Ovary (tissue), 9 donors: ENCODE results near the gene GUCA1C. TPM values are rescaled to one million over a fixed set of nuclear protein-coding genes. Genes with fewer than 3 reads are reported as not detected.

Source experiments
- DNase-seq, 5 donors: peaks; one replicate each; pipeline ENCODE4 v3.0.0-alpha.2; 2019 to 2020
- H3K27ac ChIP-seq, 2 donors: fragments of 200-600 bp; one replicate each; pipeline versions ENCODE4 v1.5.1 to v1.8.0; 2019 to 2022
- H3K27me3 ChIP-seq: fragments of 200-600 bp; one replicate; pipeline ENCODE4 v1.8.0; 2022
- H3K36me3 ChIP-seq: fragments of 200-600 bp; sonication (generic); one replicate; pipeline ENCODE4 v1.5.1; 2019
- H3K4me1 ChIP-seq: one replicate; pipeline ENCODE4 v1.8.1; 2013; ENCODE audit warnings: mild to moderate bottlenecking, moderate library complexity; ENCODE audit not compliant: insufficient read depth
- H3K4me3 ChIP-seq: fragments of 200-600 bp; sonication (generic); one replicate; pipeline ENCODE4 v1.5.1; 2017
- H3K9me3 ChIP-seq, 2 donors: fragments of 200-600 bp in 1 of 2; sonication (generic) in 1 of 2; one replicate each; pipeline versions ENCODE4 v1.5.1 to v1.8.1; 2013 to 2019; ENCODE audit warnings: mild to moderate bottlenecking in 1 of 2, moderate library complexity in 1 of 2
- EP300 ChIP-seq: sonication (generic); formaldehyde crosslinking; IDR thresholded peaks from one replicate; pipeline ENCODE4 v1.6.1; 2017; ENCODE audit warnings: antibody characterized with exemption
- POLR2A ChIP-seq: fragments of 450-650 bp; IDR thresholded peaks from one replicate; pipeline ENCODE4 v1.6.1; 2017; ENCODE audit warnings: antibody characterized with exemption, mild to moderate bottlenecking, moderate library complexity
- WGBS, 3 donors: extraction: QIAGEN DNeasy Blood & Tissue Kit in 1 of 3; methylation state at CpG; one replicate each; pipeline versions ENCODE4 v1.1.5 to v1.1.7; 2013 to 2017; 5-methylcytosine and 5-hydroxymethylcytosine counted together
- intact Hi-C, 4 donors: fragments of 100-400 bp; cut with DNase I; formaldehyde crosslinking; loops; one replicate each; pipeline versions ENCODE4 v1.11.0 to v1.15.1; 2022 to 2023
- polyA plus RNA-seq, 2 donors: library from polyadenylated mRNA; stranded (reverse); fragments of 200-250 nt in 1 of 2; fragments of 350-450 nt in 1 of 2; fragmentation: Illumina TruSeq in 1 of 2; extraction: RNeasy Lipid Tissue Mini Kit (QIAGEN cat#74804) in 1 of 2; gene quantifications; one replicate each; pipeline ENCODE4 v1.2.3, GENCODE V29; 2013 to 2014
- total RNA-seq, 7 donors: library from RNA; depleted of rRNA in 2 of 7; stranded (reverse); fragments of >200 nt in 2 of 7; fragmentation: NEBNext Ultra II Directional in 3 of 7; extraction: Animal tissue kit (Norgen Biotek cat#: 25700) in 3 of 7; gene quantifications; one replicate each; pipeline versions ENCODE4 v1.1.0 to v1.2.4, GENCODE V29; 2016 to 2023
- TF ChIP-seq, protein P1 (sequence below), 3 donors: fragments of 450-650 bp in 2 of 3; fragments of 200-600 bp in 1 of 3; IDR thresholded peaks; one replicate each; pipeline versions ENCODE4 v1.5.1 to v1.8.0; 2016 to 2022; ENCODE audit warnings: antibody characterized with exemption in 3 of 3, mild to moderate bottlenecking in 1 of 3
- donor health status: DM: no; HTN: no; CAD: no; lungs with moderate emphysema.
- donor health status: DM: no; HTN: no; CAD: no.
- donor health status: Bipolar disorder and iron deficiency.
- donor health status: DM: yes; HTN: yes; CAD: no.
- donor health status: DM: no; HTN: no; CAD: no.
- donor health status: DM: yes; HTN: yes; CAD: no.

Gene GUCA1C
- total and polyA plus RNA-seq, 9 donors, result 0.38 to 1.8 TPM; not detected in 7

DNA sequence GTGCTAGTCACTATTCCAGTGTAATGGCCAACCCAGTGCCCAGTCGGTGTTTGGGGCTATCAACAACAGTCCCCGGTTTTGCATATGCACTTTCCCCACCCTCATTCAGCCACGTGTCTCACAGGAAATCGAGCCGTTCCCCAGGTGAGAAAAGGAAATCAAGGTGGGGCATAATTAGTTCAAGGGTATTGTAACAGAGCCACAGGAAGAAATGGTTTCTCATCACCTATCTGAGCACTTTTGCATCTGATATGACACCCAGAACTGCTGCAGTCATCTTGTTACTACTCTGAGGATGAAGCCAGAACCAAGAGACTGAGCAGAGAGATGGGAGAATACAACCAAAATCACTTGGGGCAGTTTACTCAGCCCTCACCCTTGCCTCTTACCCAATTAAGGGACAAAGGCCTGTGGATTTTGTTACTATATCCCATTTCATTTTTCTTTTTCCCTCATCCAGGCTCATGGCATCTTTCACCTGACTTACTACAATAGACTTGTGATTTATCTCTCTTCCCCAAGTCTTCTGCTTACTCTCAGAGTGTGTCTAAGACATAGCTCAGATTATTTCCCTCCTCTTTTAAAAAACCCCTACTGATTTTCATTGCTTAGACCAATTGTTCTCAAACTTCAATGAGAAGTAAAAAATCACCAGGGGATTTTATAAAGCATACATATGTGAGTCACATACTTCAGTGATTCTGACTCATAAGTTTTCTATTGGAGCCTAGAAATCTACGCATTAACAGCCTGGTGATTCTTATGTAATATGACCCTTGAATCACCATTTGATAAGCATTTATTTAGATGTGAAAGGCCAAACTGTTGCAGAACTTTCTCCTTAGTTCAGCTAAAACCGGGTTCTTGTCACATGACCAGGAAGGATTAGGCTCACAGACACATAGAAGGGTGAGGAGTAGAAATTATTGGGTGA, 90.5 kb downstream of the GUCA1C start:
- no peak for DNase-seq
- no peaks in the 10 kb centered on the region for H3K27me3 ChIP-seq
- H3K36me3 ChIP-seq, result no peaks in the 10 kb centered on the region
- intact Hi-C loops, result no loop called here
- TF ChIP-seq, protein P1, sequence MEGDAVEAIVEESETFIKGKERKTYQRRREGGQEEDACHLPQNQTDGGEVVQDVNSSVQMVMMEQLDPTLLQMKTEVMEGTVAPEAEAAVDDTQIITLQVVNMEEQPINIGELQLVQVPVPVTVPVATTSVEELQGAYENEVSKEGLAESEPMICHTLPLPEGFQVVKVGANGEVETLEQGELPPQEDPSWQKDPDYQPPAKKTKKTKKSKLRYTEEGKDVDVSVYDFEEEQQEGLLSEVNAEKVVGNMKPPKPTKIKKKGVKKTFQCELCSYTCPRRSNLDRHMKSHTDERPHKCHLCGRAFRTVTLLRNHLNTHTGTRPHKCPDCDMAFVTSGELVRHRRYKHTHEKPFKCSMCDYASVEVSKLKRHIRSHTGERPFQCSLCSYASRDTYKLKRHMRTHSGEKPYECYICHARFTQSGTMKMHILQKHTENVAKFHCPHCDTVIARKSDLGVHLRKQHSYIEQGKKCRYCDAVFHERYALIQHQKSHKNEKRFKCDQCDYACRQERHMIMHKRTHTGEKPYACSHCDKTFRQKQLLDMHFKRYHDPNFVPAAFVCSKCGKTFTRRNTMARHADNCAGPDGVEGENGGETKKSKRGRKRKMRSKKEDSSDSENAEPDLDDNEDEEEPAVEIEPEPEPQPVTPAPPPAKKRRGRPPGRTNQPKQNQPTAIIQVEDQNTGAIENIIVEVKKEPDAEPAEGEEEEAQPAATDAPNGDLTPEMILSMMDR (IDR thresholded peaks at IDR 0.05), result no peak
- TF ChIP-seq POLR2A (no peak), EP300 (no peak)
- WGBS, 3 donors, result 44 to 57% (median 54%) methylated on average over 7 of the region's 7 CpGs
- H3K4me3 ChIP-seq, result no peak overlapping the region
- H3K27ac ChIP-seq, result no peak overlapping the region
- no peaks in the 10 kb centered on the region for H3K9me3 ChIP-seq
- H3K4me1 ChIP-seq, result no peaks in the 10 kb centered on the region

GRCh38 chr3:108861401-108861800, 92.3 kb downstream of the GUCA1C start:
- WGBS, 3 donors, result 38 to 49% (median 46%) methylated on average over 1 of the region's 1 CpG
- DNase-seq, result no peak
- Histone ChIP-seq H3K4me3 (no peak overlapping the region), H3K36me3 (no peaks in the 10 kb centered on the region), H3K4me1 (no peaks in the 10 kb centered on the region), H3K27ac (no peak overlapping the region), H3K27me3 (no peaks in the 10 kb centered on the region), H3K9me3 (no peaks in the 10 kb centered on the region)
- intact Hi-C loops, result no loop called here
- TF ChIP-seq POLR2A (no peak), EP300 (no peak)
- TF ChIP-seq, protein P1 (IDR thresholded peaks at IDR 0.05), result no peak

Other genes starting within 250 kb of the GUCA1C start
- gene RETNLB, start 196.5 kb downstream of the GUCA1C start, total RNA-seq, result not detected
- gene RETNLB, start 196.5 kb downstream of the GUCA1C start, polyA plus RNA-seq, result not detected
- 1 to 10 TPM in 2 of 7 donors, under 1 TPM in 3, not detected in 2; 0.15 to 1.7 (median 0.37) TPM for gene TRAT1, start 131.1 kb downstream of the GUCA1C start, total RNA-seq
- under 1 TPM in 1 of 2 donors, not detected in 1; 0.73 TPM for gene TRAT1, start 131.1 kb downstream of the GUCA1C start, polyA plus RNA-seq
- under 1 TPM in 4 of 7 donors, not detected in 3; 0.11 to 0.52 (median 0.15) TPM for gene MORC1, start 164.3 kb upstream of the GUCA1C start, total RNA-seq
- gene MORC1, start 164.3 kb upstream of the GUCA1C start, polyA plus RNA-seq, result under 1 TPM in 1 of 2 donors, not detected in 1; 0.05 TPM
- gene C3orf85, start 182.8 kb upstream of the GUCA1C start, total RNA-seq, result not detected
- gene C3orf85, start 182.8 kb upstream of the GUCA1C start, polyA plus RNA-seq, result not detected